Glomerular visceral epithelial cell (primary cell): ENCODE data around the gene GLG1.
"Not testable (repeated sequence)": the region's sequence is repeated elsewhere in the genome, so short reads cannot be mapped to it uniquely, and the experiment has no call there.

Experiments used
- DNase-seq: peaks from one replicate; pipeline ENCODE4 v3.0.0-alpha.2; 2016; ENCODE audit errors: extremely low spot score

Gene GLG1

DNA sequence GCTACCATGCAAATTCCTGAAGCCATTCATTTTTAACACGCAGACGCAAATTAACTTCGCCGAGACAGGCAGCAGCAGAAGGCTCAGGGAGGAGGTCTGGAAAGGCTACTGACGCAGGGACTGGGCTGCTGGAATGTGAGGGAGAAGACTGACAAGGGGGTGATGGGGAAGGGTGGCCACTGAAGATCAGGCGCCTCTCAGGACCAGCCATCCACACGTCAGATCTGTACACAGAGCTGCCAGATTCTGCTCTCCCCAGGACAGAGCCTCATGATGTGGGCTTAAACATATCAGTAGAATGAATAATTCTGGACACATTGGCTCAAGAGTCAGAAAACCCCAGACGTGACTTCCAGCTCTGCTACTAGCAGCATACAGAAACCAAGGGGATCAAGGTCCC is 160.0 kb downstream of the GLG1 start:
- DNase-seq = no peak

DNA sequence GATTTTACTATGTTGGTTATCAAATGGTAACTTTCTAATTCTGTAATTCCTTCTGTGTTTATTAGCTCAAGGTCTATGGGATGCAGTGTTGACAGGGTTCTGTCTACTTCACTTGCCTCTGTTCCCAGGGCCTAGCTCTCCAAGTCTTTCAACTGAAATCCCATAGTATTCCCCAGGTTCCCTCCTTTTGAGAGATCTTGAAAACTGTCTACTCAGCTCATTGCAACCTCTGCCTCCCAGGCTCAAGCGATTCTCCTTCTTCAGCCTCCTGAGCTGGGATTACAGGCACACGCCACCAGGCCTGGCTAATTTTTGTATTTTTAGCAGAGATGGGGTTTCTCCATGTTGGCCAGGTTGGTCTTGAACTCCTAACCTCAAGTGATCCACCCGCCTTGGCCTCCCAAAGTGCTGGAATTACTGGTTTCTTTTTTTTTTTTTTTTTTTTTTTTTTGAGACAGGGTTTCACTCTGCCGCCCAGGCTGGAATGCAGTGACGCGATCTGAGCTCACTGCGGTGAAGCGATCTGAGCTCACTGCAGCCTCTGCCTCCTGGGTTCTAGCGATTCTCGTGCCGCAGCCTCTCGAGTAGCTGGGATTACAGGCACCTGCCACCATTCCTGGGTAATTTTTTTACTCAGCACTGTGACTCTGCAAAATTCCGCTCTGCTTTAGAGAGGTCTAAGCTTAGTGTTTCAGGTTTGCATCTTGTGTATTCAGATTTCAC is 163.1 kb downstream of the GLG1 start:
- not testable (repeated sequence) for DNase-seq

- no peak for DNase-seq
Measured at GRCh38 chr16:74439685-74440084, 167.2 kb downstream of the GLG1 start.

DNA sequence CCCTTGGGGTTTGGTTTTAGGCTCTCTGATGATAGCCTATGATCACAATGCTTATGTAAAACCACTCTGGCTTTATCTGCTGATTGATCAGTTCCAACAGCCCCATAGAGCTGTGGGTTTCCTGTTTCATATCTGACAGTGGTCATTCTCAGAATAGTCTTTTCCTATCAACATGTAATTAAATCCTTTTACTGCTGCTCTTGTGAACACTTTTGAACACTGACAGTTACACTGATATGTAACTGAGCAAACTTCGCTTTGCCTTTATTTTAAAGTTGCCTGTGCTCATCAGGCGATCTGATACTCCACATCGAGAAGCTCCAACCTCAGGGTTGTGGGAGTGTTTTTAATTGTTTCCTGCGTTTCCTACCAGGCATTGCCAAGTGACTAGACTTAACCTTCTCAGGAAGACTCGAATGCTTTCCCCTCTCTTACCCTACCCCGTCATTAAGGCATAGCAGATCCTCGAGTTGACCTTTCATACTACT is 168.4 kb downstream of the GLG1 start:
- DNase-seq = no peak

- DNase-seq = no peak
Measured at GRCh38 chr16:74431516-74431915, 175.4 kb downstream of the GLG1 start.

DNA sequence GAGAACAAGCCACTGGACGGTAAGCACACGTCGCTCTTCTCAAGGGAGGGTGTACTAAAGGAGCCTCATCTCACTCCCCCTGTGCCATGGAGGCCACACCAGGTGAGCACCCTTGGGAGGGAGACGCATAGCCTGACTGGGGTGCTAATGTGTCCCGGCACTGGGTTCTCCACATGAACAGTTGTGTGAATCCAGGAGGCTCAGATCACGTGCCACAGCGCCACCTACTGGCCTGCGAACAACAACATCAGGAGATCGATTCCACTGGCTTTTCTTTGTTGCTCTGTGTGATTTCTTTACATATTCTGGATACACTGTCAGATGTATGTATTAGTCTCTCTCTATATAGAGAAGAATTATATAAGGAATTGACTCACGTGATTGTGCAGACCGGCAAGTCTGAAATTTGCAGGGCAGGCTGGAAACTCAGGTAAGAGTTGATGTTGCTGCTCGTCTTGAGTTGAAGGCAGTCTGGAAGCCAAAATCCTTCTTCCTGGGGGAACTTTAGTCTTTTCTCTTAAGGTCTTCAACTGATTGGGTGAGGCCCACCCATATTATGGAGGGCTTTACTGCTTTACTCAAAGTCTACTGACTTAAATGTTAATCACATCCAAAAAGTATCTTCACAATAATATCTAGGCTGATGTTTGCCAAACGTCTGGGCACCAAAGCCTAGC is 176.7 kb downstream of the GLG1 start:
- DNase-seq = peak; percentile 30

- DNase-seq = not testable (repeated sequence)
Measured at GRCh38 chr16:74428493-74428892, 178.4 kb downstream of the GLG1 start.

GRCh38 chr16:74425751-74426150 is 181.2 kb downstream of the GLG1 start:
- DNase-seq = not testable (repeated sequence)

DNA sequence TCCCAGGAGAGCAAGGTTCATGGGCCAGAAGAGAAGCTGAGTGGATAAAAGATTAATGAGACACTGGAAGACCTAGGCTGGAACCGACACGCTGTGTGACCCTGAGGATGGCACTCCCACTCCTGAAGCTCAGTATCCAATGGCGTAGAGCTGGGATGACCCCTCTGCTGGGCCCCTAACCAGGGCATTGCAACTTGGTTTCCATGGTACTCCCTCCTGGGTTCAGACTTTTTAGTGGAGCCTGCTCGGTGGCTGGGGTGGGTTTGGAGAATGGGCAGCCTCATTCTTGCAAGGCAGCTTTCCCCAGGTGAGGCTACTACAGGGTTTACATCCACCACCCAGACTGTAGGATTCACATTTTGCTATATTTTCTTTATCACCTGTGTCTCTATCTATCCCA is 183.2 kb downstream of the GLG1 start:
- not testable (repeated sequence) for DNase-seq

- DNase-seq = not testable (repeated sequence)
Measured at GRCh38 chr16:74422086-74422485, 184.8 kb downstream of the GLG1 start.

DNA sequence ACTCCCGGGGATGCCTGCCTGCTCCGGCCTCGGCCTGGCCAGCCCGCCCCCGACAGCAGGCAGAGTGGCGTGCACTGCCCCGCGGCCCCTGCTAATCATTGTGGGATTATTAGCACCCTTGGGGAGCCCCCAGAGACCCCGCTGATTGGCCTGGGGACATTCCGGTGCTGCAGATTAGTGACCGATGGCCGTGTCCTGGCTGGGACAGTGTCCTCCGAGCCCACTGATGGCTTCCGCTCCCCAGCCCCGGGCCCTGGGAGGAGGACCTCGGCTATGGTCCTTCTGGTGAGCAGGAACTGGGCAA is 185.5 kb downstream of the GLG1 start:
- not testable (repeated sequence) for DNase-seq

GRCh38 chr16:74420612-74421481 is 186.1 kb downstream of the GLG1 start, which contains the start of gene CLEC18B:
Gene CLEC18B, minus strand, starts transcription at chr16:74421478. Its CDS starts 208 bp downstream, at chr16:74421270.
- peak; percentile 42 for DNase-seq

DNA sequence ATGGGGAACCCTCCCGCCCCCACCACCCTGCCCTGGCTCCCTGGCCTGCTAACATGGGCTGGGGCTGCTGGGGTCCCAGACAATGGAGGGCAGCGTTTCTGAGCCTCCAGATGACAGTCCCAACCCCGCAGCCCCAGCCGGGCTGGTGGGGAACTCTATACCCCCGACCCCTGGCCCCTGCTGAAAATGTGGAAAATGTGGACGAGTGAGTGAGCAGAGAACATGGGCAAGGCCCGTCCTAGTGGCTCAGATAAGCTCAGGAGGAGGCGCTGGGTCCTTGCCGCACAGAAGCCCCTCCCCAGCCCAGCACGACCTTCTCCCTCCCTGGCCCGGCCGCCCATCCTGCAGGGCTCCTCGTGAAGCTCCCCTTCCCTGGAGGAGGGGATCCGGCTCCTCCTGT is 187.1 kb downstream of the GLG1 start:
- not testable (repeated sequence) for DNase-seq

DNA sequence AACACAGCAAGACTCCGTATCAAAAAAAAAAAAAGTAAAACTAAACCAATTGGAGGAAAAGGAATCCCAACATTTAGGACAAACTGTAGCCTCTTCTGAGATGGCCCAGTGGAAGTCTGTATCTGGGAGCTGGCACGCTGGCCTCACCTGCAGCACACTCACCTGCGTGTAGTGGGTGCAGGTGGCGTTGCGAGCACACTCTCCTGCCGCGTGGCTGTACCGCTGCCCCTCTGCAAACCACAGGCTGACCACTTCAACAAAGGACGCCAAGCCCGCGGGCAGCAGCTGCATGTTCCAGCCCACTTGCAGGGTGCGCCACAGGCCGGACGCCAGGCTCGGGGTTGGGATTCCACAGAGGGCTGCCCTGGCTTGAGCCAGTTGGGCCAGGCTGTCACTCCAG is 189.0 kb downstream of the GLG1 start:
- not testable (repeated sequence) for DNase-seq

DNA sequence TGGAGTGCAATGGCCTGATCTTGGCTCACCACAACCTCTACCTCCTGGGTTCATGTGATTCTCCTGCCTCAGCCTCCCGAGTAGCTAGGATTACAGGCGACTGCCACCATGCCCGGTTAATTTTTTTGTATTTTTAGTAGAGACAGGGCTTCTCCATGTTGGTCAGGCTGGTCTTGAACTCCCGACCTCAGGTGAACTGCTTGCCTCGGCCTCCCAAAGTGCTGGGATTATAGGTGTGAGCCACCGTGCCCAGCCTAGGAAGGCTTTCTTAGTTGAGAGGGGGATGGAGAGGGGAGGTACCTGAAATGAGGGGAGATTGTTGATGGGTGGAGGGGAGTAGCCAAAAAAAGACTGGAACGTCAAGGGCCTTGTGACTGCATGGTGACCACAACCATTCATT is 193.0 kb downstream of the GLG1 start:
- DNase-seq = not testable (repeated sequence)

DNA sequence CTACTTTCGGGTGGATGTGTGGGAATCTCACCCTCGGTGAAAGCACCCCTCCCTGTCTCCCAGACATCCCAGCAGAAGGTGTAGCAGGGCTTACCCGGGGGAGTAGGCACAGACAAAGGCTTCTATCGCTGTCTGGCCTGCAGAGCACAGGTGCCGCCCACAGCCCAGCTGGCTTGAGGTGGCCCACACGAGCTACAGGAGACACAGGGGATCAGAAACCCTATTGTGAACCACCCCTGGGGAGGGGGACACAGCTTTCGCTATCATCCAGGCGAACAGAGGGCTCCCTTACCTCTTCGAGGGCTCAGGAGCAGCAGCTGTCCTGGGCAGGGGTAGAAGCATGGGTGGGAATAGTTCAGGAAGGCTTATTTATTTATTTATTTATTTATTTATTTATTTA is 193.4 kb downstream of the GLG1 start:
- not testable (repeated sequence) for DNase-seq

GRCh38 chr16:74412775-74413390 is 194.0 kb downstream of the GLG1 start:
- DNase-seq = not testable (repeated sequence)

DNA sequence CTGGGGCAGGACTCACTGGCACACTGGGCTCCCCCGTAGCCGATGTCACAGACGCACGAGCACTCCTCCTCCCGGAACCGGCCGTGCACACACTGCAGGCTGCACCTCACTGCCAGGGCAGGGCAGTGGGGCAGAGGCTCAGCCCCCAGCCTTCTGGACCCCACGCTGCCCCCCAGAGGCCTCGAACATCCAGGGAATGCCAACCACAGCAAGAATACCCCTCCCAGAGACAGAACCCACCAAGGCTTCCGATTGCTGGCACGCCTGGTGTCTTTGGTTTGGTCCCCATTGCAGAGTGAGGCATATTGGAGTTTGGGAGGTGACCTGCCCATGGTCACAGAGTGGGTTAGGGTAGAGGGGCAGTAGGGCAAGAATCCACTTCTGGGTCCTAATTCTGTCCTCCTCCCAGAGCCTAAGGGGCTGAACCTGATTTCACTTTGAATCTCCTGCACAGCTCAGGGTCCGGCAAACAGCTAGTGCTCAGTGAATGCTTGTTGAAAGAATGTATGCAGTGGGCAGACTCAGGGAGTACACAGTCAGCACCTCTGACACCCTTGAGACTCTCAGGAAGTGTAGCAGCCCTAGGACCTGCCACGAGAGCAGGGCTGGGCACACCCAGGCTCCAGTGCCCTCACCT is 194.7 kb downstream of the GLG1 start:
- DNase-seq = not testable (repeated sequence)

DNA sequence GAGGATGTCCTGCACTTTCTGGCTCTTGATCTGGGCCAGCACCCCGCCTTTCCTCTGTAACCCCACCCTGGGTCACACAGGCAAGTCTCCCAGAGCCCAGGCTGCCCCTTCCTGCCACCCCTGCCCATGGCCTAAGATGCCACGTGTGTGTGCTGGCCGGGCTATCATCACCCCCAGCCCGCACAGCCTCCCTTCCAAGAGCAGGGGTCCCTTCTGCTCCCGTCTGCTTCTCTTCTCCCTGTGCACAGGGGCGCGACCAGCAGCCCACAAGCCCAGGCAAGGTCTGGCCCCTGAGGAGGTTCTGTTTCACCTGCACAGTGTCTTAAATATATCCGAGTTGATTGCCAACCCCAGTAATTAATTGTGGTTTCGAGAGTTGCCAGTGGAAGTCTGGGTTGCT is 195.9 kb downstream of the GLG1 start:
- not testable (repeated sequence) for DNase-seq

DNA sequence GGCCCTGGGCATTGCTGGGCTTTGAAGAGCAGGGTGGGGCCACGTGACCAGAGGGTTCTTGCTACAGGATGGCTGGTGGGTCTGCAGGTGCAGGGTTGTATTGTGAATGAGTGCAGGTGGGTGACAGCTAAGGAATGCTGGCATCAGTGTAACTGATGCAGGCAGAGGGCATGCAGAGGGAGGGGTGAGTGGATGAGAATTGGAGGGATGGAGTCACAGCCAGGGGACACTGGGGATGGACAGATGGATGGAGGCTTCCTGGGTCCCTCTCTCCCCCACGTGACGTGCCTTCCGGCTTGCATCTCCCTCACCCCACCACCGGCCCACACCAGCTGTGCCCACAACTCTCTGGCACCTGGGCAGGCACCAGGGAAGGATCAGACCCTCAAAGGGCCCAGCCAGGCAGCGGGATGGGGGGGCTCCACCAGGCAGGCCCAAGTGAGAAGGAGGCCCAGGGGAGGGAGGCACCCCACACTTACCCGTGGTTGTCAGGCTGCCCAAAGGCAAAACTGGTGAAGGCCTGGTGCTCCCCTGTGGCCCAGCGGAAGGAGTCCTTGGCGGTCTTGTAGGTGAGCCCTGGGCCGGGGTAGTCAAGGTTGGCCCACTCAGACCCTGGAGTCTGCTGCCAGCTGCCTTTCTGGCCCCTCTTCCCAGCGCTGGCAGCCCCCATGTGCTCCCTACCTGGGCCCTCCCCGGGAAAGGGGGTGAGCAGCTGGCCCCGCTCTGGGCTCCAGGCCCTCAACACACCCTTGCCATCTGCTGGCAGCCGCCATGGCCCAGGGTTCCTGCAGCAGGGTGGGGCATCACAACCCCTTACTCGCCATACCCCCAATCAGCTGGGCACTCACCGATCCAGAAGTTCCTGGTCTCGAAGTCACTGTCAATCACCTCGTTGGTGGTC is 196.6 kb downstream of the GLG1 start:
- DNase-seq = not testable (repeated sequence)
